HG03378 (cell line): Measurements from ENCODE around the gene MYLK.
"Not testable (repeated sequence)": the region's sequence is repeated elsewhere in the genome, so short reads cannot be mapped to it uniquely, and the experiment has no call there.

Experiments
- ATAC-seq: cut with Tn5 transposase; IDR thresholded peaks from one replicate; pipeline ENCODE4 v1.9.1; 2021; ENCODE audit warnings: mild to moderate bottlenecking, moderate library complexity; ENCODE audit not compliant: unreplicated experiment

MYLK gene

DNA sequence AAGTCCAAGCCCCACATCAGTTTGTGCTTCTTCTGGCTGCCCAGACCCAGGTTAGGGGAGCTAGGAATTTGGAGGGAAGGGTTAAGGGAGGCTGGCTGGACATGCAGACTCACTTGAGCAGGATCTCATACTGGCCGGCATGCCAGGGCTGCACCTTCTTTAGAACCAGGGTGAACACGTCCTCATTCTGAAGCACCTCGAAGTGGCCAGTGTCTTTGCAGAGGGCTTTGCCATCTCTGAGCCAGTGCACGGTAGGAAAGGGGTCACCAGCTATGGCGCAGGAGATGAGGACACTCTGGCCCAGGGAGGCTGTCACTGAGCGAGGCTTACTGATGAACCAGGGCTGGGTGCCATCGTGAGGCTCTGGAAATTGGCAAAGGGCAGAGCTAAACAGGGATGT lies 176.5 kb downstream of the MYLK start:
- not testable (repeated sequence) for ATAC-seq

DNA sequence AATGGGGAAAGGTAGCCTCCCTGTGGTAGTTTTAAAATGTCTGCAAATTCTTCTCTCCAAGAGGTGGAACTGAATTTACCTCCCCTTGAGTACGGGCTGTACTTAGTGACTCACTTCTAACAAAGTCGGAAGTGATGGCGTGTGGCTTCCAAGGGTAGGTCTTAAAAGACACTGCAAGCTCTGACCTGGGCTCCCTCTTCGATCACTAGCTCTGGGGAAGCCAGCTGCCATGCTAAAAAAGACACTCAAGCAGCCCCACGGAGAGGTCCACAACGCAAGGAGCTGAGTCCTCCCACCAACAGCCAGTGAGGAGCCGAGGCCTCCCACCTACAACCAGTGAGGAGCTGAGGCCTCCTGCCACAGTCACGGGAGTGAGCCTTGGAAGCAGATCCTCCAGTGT lies 177.3 kb downstream of the MYLK start:
- no peak for ATAC-seq

DNA sequence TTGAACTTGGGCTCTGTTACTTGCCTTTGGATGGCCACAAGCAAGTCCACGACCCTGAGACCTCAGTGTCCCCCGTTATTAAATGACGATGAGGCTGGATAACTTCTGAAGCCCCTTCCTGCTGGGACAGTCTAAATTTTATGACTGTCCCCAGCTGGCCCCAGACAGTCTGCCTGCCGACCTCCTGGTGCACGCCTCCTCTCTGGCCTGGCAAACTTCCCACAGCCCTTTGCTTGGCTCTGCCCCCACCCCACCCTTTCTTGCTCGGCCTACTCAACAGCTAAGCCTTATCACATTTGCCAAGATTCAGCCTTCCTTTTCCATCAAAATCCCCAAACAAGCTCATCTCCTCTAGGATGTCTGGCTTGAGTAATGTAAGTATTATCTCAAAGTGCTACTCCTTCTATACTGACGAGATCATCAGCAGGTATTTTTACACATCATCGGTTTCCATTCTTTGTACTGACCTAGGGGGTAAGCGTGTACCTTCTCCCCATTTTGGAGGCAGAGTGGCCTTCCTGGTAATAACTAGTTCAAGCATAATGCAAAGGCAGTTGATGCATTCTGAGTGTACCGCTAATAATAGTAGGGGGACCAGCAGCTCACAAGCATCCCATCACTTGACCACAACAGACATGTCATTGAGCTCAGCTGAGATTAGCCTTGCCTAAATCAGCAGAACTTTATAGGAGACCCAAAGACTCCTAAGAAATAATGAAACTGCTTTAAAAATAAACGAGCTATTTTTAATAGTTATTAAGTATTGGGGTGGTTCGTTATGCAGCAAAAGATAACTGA lies 178.4 kb downstream of the MYLK start:
- no peak for ATAC-seq

DNA sequence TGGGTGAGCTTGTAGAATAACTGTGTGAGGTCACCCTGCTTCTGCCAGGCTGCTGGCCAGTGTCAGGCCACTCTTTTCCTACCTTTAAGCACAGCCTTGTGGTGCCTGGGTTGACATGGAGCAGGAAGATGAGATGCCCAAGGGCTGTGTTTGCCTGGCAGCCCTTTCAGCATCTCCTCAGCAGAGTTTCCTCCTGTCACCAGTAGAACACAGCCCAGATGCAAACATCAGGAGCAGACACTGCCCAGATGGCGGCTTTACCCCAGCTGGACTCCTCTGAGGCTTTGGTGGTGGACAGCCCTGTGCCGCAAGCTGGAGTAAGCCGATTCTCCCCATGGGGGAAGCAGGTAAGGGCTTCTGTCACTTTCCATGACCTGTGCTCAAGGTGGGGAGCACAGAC lies 180.5 kb downstream of the MYLK start:
- ATAC-seq, result not testable (repeated sequence)

DNA sequence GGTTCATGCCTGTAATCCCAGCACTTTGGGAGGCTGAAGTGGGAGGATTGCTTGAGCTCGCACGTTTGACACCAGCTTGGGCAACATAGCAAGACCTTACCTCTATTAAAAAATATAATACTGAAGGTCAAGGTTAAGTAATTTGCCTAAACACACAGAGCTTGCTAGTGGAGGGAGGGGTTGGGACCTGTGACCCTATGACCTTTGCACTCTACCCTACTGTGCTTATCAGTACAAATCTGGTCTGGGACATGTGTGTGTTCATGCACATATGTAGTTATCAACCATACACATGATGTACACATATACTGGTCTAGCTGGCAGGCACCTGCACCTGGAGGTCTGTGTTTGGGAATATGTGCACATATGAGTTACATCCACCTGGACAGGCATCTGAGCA lies 181.4 kb downstream of the MYLK start:
- ATAC-seq, result no peak

DNA sequence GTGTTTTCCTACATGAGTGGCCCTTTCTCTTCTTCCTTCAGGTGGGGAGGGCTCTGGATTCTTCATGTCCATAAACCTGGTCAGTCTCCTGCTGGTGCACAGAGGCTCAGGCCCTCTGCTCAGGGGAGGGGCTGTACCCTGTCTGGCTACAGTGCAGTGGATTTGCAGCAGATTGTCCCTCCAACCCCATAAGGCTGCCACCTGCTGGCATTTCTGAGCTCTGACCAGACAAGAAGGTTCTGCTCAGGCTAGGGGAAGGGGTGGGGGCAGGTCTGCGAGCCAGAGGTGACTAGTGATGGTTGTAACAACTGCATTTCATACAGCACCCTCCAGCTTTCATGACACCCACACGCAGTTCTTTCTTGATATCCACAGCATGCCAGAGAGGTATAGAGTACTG lies 182.1 kb downstream of the MYLK start:
- ATAC-seq, result not testable (repeated sequence)

DNA sequence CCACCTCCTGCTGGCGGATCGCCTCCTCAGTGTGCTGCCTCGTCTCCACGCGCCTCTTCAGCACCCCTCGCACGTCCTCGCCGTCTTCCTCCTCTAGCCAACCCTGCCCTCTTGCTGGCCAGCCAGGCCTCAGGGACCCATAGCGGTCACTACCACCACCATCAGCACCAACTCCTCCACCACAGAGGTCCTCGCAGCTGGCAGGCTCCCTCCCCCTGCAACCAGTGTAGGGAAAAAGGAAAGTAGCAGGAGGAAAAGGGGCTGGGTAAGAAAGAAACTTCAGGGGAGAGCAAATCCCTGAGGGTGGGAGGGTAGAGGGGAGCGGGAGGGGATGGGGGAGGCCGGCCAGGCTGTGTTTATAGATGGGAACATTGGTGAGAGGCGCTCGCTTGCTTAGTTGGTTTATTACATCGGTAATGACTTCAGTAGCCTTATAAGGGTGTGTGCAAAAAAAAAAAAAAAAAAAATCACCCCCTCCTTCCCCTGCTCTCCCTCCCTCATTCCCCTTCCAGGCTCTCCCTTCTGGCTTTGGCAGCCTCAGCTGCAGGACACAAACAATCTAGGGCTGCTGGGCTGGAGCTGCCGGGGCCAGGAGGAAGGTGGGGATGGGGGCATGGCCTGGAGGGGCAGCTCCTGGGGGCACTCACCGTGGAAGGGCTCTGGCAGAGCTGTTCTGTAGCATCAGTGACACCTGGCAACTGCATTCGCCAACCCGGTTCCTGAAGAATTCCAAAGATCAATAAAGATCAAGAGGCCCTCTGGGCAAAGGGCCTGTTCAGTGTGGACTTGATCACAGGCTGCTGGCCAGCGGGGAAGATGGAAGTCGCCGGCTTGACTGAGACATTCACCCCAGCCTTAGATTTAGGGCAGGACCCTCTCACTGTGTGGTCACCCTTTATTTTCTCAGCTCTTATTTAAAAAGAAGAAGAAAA lies 183.1 kb downstream of the MYLK start:
- no peak for ATAC-seq

DNA sequence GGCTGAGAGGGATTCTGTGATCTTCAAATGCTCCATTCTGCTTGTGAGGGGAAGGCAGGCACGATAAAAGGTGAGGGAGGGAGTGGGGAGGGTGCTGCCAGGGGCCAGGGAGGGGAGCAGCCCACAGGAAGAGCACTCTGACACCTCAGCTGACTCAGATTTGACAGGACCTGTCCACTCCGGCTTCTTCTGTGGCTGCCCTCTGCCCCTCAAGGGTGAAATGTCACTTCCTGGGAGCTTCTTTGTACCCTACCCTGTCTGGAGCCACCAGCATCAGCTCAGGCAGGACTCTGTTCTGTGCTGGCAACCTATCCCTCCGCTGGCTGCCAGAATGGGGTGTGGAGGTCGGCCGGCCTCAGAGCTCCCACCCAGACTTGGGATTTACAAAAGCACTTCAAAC lies 185.3 kb downstream of the MYLK start:
- no peak for ATAC-seq

DNA sequence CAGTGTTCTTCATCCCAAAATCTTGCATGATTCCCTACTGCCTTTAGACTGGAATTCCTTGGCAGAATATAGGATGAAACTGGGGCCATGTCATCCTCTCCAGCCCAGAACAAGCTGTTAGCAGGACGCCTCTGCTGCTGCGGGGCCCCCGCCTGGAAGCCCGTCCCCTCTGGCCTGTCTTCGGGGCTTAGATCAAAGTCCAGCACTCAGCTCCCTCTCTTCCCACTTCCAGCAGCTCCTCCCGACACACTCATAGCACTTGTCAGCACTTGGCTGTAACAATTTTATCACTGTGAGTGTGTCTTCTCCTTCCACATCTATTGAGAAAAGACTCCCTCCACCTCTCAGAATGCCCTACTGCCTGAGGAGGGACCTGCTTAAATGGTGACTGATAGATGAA lies 187.3 kb downstream of the MYLK start:
- no peak for ATAC-seq

DNA sequence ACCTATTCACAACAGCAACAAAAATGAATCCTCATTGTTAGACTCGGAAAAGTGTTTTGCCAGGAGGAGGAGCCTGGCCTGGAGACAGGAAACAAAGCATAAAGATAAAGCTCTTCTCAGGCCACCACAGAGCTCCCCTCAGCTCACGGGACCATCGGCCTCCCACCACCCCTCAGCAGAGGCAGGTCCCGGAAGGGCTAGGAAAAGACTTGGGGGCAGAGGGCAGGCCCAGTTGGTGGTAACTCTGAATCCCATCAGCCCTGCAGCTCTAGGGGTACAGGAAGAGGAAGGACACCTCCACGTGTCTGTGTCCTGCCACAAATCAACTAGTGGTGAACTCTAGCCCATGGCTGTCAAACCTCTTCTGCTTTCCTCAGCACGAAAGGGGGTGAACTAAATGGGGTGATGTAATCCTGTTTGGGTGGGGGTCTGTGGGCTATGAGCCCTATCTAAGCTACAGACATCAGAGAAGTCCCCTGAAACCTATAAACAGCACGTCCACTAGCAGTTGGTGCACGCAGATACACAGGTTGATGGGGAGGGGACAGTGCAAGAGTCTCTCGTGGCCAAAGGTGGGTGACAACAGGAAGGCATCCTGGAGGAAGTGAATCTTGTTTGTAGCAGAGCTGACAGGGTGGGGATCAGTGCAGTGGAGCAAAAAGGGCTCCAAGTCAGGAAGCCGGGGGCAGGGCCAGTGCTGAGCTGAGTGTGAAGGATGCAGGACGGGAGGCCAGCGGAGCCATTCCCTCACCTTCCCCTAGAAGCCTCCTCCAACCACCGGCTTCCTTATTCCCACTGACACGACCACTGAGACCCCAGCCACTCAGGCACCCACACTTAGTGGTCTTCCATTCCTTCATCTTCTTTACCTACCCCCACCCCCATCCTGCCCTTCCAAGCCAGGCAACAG lies 188.1 kb downstream of the MYLK start:
- ATAC-seq, result no peak

DNA sequence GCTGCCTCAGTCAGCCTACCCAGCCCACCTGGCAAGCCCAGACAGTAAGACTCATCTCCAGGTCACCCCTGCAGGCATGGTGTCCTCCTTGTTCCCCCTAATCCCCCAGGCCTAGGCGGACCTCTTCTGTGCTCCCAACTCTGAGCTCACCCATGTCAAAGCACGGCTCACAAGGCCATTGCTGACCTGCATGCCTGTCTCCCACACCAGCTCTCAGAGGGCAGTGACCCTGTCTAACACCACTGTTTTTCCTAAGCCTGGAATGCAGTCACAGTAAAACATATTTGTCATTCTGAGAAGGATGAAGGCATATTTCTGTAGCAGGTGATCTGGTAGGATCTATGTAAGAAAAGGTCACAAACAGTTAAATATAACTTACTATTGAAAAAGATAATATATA lies 189.0 kb downstream of the MYLK start:
- ATAC-seq, result no peak

DNA sequence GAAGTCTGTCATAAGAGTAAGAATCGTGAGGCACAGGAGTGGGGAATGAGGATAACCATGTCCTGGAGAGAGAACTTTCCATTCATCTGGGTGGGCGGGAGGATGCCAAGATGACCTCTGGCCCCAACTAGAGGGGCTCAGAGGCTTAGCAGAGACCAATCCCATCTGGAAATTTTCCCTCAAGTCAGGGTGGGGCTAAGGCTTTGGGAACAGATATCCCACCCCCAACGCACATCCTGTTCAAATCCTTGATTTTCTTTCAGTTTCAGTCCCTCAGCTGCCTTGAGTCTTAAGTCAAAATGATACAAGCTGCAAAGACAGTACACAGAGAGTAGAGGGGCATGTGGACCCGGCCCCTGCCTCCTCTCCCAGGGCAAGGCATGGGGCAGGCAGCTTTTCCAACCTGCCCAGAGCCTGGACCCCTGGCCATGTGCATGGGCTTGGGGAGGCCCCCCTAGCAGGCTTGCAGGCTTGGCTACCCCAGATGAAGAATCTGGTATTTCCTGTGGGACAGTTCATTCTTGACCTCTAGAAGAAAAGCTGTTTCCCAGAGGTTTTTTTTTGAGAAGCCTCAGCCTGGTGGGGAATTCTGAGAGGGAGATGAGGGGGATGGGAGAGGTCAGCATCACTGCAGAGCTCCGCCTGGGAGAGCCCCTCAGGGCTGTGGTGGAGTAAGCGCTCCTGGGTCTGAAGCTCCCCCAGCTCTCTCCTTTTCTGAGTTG lies 189.6 kb downstream of the MYLK start:
- no peak for ATAC-seq

DNA sequence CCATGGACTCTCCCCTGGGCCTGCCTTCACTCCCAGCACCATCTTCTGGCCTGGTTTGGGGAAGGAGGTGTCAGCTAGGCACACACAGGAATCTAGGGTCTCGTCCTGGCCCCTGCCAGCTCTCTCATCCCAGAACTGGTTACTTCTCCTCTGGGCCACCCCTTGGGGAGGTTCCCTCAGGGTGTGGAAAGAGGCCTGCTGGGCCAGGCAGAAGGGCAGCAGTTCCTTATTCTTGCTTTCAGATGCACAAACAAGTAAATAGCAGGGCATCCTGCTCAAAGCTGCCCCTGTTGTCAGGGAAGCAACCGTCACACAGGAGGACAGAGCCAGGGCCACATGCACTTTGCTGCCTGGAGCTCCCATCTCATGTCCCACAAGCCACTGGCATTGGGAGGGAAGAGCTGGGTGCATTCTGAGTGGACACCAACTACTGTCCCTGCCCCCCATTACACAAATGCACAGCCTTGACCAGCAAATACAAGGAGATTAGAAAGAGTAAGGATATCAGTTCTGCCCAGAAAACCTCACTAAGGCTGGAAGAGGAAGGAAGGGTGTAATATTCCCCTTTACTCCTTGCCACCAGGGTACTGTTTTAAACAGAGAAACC lies 190.4 kb downstream of the MYLK start:
- no peak for ATAC-seq

DNA sequence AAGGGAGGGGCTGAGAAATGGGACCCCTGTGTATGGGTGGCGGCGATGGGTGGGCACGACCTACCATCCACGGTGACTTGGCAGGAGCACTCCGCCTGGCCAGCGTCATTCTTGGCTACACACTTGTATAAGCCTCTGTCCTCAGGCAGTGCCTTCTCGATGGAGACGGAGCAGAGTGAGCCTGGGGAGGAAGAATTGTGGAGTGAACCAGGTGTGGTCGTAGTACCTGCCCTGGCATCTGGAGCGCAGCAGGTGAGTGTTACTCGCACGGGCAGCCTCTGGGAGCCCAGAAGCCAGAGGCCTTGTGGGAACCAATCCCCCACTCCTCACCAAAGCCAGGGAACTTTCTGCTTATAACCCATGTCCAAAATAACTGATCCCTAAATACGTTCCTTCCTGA lies 191.5 kb downstream of the MYLK start:
- no peak for ATAC-seq

DNA sequence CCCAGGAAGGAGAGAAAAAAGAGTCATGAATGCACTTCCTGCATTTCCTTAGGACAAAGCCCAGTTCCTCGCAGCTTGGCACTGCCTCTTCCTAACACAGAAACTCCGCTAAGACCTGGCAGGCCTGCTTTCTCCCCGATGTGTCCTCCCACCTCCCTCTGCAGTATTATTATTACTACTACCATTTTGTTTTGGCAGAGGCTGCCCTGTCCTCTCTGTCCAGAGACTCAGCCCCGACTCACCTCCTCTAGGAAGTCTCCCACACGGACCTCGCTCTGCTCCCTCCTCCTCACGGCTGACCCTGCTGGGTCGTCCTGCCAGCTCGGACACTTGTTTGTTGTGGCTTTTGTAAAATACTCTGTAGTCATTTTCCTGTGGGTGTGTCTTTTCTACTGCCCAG lies 192.1 kb downstream of the MYLK start:
- ATAC-seq, result no peak

DNA sequence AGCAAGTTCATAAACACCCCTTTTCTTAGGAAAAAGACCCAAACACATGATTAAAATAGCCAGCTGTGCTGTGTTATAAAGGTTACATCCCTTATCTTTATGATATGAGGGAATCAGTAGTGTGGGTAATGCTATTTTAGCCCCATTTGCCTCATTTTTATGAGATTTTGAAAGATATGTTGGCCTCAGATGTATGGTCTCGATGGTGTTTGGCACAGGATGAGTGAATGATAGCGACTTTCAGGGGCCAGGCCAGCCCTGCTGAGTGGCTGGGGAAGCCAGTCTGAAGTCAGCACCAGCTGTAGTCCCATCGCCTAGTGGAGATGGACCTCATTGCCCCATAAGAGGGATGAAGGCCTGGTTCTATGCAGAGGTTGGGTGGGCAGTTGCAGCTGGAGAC lies 194.3 kb downstream of the MYLK start:
- no peak for ATAC-seq

DNA sequence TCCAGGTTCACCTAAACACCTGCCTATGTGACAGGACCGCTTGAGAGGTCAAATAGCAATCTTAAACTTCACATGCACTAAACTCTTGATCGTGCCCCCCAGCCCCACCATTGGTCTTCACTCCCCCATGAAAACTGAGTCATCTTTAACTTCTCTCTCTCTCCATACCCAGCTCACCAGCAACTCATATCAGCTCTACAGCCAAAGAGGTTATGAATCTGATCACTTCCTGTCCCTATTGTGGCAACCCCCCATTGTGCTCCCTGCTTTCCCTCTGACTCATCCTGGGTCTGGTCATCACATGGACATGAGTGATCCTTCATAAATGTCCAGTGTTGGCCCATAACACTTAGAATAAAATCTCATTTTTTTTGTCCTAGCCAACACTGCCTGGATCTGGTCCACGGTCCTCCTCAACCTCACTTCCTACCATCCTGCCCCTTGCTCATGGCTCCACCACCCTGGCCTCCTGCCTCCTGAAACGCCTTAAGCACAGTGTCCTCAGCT lies 195.8 kb downstream of the MYLK start:
- no peak for ATAC-seq

DNA sequence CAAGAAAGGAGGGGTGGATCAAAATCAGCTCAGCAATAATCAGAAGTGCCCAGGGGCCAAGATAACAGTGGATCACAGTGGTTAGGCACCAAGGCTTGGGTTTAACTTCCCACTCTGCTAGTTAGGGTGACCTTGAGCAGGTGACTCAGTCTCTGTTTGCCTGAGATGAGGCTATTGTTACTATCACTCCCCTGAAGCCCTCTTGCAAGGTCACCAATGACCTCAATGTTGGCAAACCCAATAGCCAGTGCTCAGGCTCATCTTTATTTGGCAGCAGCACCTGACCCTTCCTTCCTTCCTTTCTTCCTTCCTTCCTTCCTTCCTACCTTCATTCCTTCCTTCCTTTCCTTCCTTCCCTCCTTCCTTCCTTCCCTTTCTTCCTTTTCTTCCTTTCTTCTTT lies 196.8 kb downstream of the MYLK start:
- no peak for ATAC-seq

DNA sequence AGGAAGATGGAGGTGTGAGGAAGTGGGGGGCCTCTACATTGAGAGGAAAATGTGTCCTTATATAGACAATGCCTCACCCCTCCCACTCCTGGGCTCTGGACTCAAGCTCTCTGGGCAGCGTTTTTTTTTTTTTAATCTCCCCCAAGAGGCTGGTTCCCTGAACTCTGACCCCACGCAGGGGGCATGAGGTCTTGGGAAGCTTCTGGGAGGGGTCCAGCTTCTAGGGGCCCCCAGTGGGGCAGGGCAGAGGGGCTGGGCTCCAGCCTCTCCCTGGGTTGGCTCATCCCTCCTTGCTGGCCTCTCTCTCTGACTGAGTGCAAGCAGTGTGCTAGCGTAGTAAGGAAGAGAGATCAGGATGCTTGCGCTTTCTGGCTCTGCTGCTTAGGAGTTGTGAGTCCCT lies 197.9 kb downstream of the MYLK start:
- ATAC-seq, result no peak

DNA sequence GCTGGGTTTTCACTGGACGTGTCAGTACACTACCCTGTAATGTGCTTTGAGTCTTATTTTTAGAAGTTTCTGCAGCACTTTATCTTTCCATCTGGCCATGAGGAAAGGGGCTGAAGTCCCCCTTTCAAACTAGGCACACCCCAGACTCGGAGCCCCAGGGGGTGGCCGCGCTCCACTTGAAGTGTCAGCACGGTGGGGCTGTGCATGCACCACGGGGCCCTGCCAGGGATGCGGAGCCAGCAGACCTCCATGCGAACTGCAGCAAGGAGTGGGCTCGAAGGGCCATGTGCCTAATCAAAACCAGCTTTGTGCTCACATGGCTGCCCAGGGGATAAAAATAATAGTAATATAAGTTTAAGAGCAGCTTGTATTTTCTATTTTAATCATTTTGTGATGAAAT lies 198.4 kb downstream of the MYLK start:
- ATAC-seq, result no peak
